ENCODE data around the gene SLC37A4. TPM values are rescaled to one million over a fixed set of nuclear protein-coding genes. Genes with fewer than 3 reads are reported as not detected.
A peak's percentile ranks its signal among the peaks of the same experiment; 100 is the strongest.

The SLC37A4 gene
- total and polyA plus RNA-seq, 2 of the 13 experiments (the other 11 are each of a cell fraction or from before 2014, with no cell fraction given) = 43.0 to 56.1 TPM

DNA sequence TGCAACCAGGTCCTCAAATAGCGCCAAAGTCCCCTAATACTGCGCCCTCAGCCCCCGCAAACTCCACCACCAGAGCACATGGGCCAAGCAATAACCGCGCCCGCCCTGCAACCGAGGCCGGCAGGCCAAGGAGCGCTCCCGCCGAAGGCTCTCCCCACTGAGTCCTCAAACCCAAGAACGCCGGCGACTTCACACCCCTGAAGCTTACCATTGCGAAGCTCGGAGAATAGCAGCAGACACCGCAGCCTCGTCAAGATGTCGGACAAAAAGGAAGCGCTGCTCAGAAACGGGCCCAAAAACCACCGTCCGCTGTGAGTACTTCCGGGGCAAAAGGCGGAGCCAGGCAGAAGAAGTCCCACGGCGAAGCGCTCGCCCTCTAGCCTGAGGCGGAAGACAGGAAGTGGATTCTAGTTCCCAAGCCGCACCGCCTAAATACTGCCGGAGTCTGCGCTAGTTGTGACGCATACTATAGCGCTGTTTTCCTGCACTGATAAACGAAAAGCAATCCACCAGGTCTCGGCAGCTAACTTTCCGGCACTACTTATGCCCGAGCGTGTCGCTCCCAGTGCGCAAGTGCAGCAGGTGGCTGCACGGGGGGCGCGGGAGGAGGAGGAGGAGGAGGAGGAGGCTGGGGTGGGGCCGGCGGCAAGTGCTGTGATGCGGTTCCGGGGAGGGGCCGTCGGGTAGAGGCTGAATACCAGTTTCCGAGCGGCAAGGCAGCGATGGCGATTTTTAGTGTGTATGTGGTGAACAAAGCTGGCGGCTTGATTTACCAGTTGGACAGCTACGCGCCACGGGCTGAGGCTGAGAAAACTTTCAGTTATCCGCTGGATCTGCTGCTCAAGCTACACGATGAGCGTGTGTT lies 12.4 kb downstream of the SLC37A4 start, which contains the start of the genes RPS25 and TRAPPC4 (continued):
- peak; percentile 59; the same call in 1 of the 2 replicates for TF ChIP-seq NFKB2 (CRISPR knock-in tag; IDR thresholded peaks at IDR 0.05; ENCODE audit: borderline replicate concordance)
- peak; percentile 28; the same call in 1 of the 2 replicates for TF ChIP-seq TCF7 (IDR thresholded peaks at IDR 0.05; ENCODE audit: low read depth)
- TF ChIP-seq, protein P1, sequence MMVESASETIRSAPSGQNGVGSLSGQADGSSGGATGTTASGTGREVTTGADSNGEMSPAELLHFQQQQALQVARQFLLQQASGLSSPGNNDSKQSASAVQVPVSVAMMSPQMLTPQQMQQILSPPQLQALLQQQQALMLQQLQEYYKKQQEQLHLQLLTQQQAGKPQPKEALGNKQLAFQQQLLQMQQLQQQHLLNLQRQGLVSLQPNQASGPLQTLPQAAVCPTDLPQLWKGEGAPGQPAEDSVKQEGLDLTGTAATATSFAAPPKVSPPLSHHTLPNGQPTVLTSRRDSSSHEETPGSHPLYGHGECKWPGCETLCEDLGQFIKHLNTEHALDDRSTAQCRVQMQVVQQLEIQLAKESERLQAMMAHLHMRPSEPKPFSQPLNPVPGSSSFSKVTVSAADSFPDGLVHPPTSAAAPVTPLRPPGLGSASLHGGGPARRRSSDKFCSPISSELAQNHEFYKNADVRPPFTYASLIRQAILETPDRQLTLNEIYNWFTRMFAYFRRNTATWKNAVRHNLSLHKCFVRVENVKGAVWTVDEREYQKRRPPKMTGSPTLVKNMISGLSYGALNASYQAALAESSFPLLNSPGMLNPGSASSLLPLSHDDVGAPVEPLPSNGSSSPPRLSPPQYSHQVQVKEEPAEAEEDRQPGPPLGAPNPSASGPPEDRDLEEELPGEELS (CRISPR knock-in tag; IDR thresholded peaks at IDR 0.05) = peak; percentile 41; the same call in 1 of the 2 replicates
- peak; percentile 60 for TF ChIP-seq TEAD3 (CRISPR knock-in tag; optimal IDR thresholded peaks at IDR 0.05; ENCODE audit: borderline replicate concordance)
- TF ChIP-seq CBFB (CRISPR knock-in tag; IDR thresholded peaks at IDR 0.05) = peak; percentile 66; the same call in 1 of the 2 replicates
- TF ChIP-seq ZNF335 (CRISPR knock-in tag; IDR thresholded peaks at IDR 0.05) = peak; percentile 87
- TF ChIP-seq, protein P2, sequence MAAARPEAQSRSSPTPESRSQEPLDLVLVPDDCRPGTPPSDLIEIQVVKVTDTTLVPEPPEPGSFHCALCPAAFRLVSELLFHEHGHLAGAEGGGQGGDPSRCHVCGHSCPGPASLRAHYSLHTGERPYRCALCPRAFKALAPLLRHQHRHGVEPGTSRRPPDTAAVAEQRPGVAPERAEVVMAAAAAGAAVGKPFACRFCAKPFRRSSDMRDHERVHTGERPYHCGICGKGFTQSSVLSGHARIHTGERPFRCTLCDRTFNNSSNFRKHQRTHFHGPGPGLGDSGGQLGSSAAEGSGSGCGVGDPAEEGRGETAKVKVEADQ (CRISPR knock-in tag; IDR thresholded peaks at IDR 0.05; ENCODE audit: borderline replicate concordance) = peak; percentile 92
- TF ChIP-seq, protein P3, sequence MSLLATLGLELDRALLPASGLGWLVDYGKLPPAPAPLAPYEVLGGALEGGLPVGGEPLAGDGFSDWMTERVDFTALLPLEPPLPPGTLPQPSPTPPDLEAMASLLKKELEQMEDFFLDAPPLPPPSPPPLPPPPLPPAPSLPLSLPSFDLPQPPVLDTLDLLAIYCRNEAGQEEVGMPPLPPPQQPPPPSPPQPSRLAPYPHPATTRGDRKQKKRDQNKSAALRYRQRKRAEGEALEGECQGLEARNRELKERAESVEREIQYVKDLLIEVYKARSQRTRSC (CRISPR knock-in tag; IDR thresholded peaks at IDR 0.05; ENCODE audit: low read depth) = peak; percentile 81; the same call in 1 of the 2 replicates
- TF ChIP-seq, protein P4, sequence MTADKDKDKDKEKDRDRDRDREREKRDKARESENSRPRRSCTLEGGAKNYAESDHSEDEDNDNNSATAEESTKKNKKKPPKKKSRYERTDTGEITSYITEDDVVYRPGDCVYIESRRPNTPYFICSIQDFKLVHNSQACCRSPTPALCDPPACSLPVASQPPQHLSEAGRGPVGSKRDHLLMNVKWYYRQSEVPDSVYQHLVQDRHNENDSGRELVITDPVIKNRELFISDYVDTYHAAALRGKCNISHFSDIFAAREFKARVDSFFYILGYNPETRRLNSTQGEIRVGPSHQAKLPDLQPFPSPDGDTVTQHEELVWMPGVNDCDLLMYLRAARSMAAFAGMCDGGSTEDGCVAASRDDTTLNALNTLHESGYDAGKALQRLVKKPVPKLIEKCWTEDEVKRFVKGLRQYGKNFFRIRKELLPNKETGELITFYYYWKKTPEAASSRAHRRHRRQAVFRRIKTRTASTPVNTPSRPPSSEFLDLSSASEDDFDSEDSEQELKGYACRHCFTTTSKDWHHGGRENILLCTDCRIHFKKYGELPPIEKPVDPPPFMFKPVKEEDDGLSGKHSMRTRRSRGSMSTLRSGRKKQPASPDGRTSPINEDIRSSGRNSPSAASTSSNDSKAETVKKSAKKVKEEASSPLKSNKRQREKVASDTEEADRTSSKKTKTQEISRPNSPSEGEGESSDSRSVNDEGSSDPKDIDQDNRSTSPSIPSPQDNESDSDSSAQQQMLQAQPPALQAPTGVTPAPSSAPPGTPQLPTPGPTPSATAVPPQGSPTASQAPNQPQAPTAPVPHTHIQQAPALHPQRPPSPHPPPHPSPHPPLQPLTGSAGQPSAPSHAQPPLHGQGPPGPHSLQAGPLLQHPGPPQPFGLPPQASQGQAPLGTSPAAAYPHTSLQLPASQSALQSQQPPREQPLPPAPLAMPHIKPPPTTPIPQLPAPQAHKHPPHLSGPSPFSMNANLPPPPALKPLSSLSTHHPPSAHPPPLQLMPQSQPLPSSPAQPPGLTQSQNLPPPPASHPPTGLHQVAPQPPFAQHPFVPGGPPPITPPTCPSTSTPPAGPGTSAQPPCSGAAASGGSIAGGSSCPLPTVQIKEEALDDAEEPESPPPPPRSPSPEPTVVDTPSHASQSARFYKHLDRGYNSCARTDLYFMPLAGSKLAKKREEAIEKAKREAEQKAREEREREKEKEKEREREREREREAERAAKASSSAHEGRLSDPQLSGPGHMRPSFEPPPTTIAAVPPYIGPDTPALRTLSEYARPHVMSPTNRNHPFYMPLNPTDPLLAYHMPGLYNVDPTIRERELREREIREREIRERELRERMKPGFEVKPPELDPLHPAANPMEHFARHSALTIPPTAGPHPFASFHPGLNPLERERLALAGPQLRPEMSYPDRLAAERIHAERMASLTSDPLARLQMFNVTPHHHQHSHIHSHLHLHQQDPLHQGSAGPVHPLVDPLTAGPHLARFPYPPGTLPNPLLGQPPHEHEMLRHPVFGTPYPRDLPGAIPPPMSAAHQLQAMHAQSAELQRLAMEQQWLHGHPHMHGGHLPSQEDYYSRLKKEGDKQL (CRISPR knock-in tag; IDR thresholded peaks at IDR 0.05; ENCODE audit: low read depth) = no peak
- peak; percentile 35; the same call in 1 of the 2 replicates for TF ChIP-seq ZNF317 (CRISPR knock-in tag; IDR thresholded peaks at IDR 0.05)
- TF ChIP-seq, protein P5, sequence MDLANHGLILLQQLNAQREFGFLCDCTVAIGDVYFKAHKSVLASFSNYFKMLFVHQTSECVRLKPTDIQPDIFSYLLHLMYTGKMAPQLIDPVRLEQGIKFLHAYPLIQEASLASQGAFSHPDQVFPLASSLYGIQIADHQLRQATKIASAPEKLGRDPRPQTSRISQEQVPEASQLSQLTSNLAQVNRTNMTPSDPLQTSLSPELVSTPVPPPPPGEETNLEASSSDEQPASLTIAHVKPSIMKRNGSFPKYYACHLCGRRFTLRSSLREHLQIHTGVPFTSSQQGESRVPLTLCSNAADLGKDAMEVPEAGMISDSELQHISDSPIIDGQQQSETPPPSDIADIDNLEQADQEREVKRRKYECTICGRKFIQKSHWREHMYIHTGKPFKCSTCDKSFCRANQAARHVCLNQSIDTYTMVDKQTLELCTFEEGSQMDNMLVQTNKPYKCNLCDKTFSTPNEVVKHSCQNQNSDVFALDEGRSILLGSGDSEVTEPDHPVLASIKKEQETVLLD (CRISPR knock-in tag; IDR thresholded peaks at IDR 0.05; ENCODE audit: low read depth) = peak; percentile 39; the same call in 1 of the 2 replicates
- TF ChIP-seq GFI1 (CRISPR knock-in tag; IDR thresholded peaks at IDR 0.05; ENCODE audit: borderline replicate concordance) = no peak; the same call in 1 of the 2 replicates
- no peak for TF ChIP-seq NFIB (CRISPR knock-in tag; IDR thresholded peaks at IDR 0.05; ENCODE audit: borderline replicate concordance)
- peak; percentile 80 for TF ChIP-seq JUNB (CRISPR knock-in tag; IDR thresholded peaks at IDR 0.05; ENCODE audit: borderline replicate concordance)

Measured in HepG2 (cell line).